Limb (tissue), 2 donors: ENCODE data around the gene NRROS.
"Not testable (repeated sequence)": the region's sequence is repeated elsewhere in the genome, so short reads cannot be mapped to it uniquely, and the experiment has no call there.

Experiments
- DNase-seq, 2 donors: peaks; one replicate each; pipeline ENCODE4 v3.0.0-alpha.2; 2016; ENCODE audit errors: extremely low spot score in 2 of 2

Gene NRROS

GRCh38 chr3:196624067-196624790 is 15.3 kb upstream of the NRROS start:
- no peak for DNase-seq

DNA sequence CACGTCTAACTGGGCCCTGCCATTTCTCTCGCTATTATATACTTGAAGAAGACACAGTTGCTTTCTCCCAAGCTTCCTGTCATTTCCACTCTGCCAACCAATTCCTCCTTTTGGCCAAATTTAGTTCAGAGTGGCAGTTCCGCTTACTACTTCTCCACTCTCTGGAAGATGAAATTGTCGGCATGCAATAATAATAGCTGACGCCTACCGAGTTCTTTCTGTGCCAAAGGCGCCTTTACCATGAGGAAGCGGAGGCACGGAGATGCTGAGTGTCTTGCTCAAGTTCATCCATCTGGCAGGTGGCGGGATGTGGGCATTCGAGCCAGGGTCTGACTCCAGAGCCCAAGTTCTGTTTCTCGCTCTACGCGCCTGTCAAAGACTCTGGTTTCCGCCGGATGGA is 14.6 kb upstream of the NRROS start:
- no peak for DNase-seq

- DNase-seq, result no peak
These were observed 14.2 kb upstream of the NRROS start for GRCh38 chr3:196625331-196625730.

- DNase-seq, result no peak
These were observed 11.6 kb upstream of the NRROS start for GRCh38 chr3:196627918-196628231.

DNA sequence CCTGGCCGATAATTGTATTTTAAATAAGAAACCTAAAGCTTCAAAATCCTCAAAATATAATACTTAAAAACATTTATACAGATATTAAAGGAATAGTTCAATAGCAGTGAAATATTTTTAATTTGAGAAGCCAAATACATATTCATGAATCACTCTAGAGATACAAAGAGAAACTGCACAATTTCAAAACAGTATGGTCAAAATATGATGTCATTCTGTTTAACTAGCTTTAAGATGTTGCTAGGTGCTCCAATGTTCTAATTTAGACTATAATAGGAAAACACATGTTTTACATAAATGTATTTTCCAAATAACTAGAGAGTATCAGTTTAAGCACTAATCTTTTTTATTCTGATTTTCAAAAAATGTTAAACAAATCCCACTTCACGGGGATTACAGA is 10.3 kb upstream of the NRROS start:
- no peak for DNase-seq

- DNase-seq, result no peak
These were observed 7.8 kb upstream of the NRROS start for GRCh38 chr3:196631682-196632045.

GRCh38 chr3:196632046-196632751 is 7.3 kb upstream of the NRROS start:
- peak; percentile 84 to 90 for DNase-seq

- no peak for DNase-seq
These were observed 5.8 kb upstream of the NRROS start for GRCh38 chr3:196633555-196634151.

- DNase-seq, result no peak
These were observed 5.3 kb upstream of the NRROS start for GRCh38 chr3:196634224-196634623.

DNA sequence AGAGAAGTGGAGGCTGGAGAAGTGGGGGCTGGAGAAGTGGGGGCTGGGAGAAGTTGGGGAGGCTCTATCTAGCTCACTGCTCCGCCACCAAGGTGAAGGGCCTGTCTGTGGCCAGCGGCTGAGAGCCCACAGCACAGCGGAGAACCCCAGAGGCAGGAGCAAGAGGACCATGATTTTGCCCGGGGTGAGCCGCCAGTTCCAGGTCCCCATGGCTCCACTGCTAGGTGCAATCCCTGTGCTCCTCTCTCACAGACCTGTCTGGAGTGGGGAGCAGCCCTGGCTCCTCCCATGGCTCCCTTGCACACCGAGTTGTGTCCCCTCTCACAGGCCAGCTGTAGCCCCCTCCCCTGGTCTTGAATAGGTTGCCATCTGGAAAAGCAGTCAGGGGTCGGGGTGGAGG is 4.7 kb upstream of the NRROS start:
- DNase-seq, result no peak

- no peak for DNase-seq
These were observed 2.8 kb upstream of the NRROS start for GRCh38 chr3:196636369-196637349.

GRCh38 chr3:196637941-196638340 is 1.6 kb upstream of the NRROS start:
- not testable (repeated sequence) for DNase-seq

DNA sequence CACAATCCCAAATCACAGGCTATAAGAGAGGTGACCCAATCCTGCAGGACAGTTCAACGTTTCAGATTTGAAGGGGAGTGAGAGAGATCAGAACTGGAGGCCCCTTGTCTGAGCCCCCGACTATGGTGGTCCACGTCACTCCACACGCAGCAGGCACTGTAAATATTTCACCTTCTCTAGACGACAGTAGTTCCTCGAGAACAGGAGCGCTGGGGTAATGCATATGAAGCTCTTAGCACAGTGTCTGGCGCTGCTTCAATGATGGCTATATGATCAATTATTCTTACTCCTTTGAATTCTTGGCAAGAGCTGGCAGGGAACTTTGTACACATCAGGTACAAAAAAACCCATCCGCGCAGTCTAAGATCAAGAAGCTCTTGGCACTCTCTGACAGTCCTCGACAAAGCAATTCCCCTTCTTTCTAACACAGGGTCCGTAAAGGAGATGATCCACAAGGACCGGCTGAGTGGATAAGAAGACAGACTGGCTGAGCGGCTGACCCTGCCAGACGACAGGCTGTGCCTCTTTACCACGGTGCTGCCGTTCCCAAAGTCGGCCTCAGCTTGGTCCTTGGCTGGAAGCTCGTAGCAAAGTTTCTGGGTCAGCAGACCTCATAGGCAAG is 522 bp upstream of the NRROS start:
- no peak for DNase-seq

DNA sequence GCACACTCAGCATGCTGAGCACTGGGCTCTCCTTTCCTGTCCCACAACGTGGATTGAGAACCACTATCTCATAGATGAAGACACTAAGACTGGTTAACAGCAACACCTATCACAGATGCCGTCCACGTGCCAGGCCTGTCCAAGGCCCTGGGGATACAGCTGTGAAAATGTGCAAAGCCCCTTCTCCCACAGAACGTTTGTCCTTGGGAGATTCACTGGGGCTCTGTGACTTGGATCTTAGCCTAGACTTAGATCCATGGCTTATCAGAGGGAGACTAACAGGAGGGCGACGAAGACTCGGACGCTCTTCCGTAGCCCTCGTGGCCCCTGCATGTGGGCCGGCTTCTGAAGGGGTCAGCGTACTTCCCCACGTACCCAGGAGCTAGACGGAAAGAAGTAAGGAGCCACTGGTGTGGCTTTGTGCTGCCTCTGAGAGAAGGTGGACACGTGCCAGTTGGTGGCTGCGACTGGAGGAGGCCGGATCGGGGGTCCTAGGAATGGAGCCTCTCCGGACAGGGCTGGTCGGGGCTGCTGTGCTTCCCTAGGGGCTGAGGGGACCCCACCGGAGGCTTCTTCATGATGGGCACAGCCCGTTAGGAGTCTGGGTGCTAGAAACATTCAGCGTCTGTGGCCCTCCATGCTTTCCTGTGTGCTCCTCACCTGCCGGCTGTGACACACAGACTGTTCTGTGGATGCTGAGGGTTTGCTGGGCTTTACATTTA is 964 bp downstream of the NRROS start:
- DNase-seq, result no peak

DNA sequence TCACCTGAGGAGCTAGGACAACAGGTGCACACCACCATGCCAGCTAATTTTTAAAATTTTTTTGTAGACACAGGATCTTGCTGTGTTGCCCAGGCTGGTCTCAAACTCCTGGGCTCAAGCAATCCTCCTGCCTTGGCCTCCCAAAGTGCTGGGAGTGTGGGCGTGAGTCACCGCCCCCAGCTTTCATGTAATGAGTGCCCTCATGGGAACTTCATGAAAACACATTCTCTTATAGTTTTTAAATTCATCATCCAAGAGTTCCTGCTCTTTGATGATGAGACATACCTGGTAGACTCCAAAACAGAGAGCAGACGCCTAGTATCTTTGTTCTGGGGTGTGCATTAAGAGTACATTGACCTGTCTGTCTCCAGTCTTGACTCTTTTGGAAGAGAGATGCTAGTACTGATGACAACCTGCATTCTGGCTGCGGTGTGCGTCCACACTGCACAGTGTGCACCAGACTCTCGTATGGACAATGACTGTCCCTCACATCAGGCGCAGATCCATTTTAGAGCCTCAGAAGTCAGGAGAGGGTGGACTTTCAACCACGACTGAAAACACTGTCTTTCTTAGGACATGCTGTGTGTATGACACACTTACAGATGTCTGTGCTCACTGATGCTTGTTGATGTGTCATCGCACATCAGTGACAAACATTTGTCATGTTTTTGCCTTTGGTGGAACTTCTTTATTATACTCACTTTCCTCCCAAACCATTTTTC is 2.0 kb downstream of the NRROS start:
- DNase-seq, result no peak

GRCh38 chr3:196642434-196642833 is 2.9 kb downstream of the NRROS start:
- no peak for DNase-seq

DNA sequence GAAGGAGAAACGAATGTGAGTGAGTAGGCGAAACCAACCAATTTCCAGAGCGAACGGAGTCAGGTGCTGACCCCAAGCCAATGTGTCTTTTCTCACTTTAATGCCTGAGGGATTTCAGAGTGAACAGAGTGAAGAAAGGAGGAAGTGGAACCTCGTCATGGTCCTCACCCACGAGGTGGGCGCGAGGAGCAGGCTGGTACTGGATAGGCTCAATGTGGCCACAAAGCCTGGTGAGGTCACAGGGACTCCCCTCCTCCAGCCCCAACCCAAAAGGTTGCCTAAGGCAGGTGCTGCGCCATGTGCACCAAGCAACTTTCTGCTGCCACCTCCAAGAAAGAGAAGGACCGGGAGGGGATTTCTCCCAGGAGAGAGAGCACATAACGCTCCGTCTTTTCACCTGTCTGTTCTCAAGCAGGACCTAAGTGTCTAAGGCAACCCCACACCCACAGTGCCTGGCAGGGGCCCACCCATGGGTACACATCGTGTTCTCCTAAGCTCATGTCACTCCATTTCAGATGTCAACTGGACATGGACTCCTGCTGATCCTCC is 3.8 kb downstream of the NRROS start:
- no peak for DNase-seq

DNA sequence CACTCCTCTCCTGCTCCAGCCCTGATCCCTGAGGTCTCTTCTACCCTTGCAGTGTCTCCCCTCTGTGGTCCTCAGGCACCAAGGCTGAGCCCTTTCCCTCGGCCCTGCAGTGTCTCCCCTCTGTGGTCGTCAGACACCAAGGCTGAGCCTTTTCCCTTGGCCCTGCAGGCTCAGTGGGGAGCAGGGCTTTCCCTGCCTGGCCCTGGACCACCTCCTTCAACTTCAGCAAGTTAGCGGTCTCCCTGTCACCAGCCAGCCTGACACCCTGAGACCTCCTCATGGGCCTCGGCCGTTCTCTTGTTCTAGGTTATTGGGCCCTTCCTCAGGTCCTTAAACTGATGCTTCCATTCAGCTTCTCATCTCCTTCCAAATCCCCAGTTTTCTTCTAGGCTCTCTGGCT is 4.3 kb downstream of the NRROS start:
- DNase-seq, result no peak

GRCh38 chr3:196645096-196645495 is 5.6 kb downstream of the NRROS start:
- DNase-seq, result no peak
